ENCODE data around the gene PRPF40B. TPM values are rescaled to one million over a fixed set of nuclear protein-coding genes. Genes with fewer than 3 reads are reported as not detected.

Gene PRPF40B
- total RNA-seq, 1 donor from 2014 or later = 15.1 TPM

GRCh38 chr12:49646331-49646830, 23.0 kb downstream of the PRPF40B start:
- TF ChIP-seq CTCF (IDR thresholded peaks at IDR 0.05) = no peak
- H3K36me3 Mint-ChIP-seq (ENCODE audit: low read depth) = peaks cover 43% of the 10 kb centered on the region
- H3K4me1 Mint-ChIP-seq (ENCODE audit: low read depth) = peaks cover 26% of the 10 kb centered on the region
- no peak overlapping the region for H3K4me3 Mint-ChIP-seq (ENCODE audit: unreplicated experiment)
- no peak for DNase-seq (ENCODE audit: low spot score)
- H3K27me3 Mint-ChIP-seq (ENCODE audit: low read depth) = no peaks in the 10 kb centered on the region
- H3K27ac Mint-ChIP-seq (ENCODE audit: unreplicated experiment) = no peak overlapping the region
- H3K9me3 Mint-ChIP-seq (ENCODE audit: low read depth) = no peaks in the 10 kb centered on the region

GRCh38 chr12:49646871-49647654, 23.7 kb downstream of the PRPF40B start:
- peaks cover 26% of the 10 kb centered on the region for H3K4me1 Mint-ChIP-seq (ENCODE audit: low read depth)
- peak overlapping the region; percentile 27 for H3K27ac Mint-ChIP-seq (ENCODE audit: unreplicated experiment)
- no peak for DNase-seq (ENCODE audit: low spot score)
- H3K27me3 Mint-ChIP-seq (ENCODE audit: low read depth) = no peaks in the 10 kb centered on the region
- no peak overlapping the region for H3K4me3 Mint-ChIP-seq (ENCODE audit: unreplicated experiment)
- peaks cover 43% of the 10 kb centered on the region for H3K36me3 Mint-ChIP-seq (ENCODE audit: low read depth)
- no peaks in the 10 kb centered on the region for H3K9me3 Mint-ChIP-seq (ENCODE audit: low read depth)
- no peak for TF ChIP-seq CTCF (IDR thresholded peaks at IDR 0.05)

GRCh38 chr12:49647827-49648711, 24.7 kb downstream of the PRPF40B start:
- TF ChIP-seq CTCF (IDR thresholded peaks at IDR 0.05) = no peak
- no peak for DNase-seq (ENCODE audit: low spot score)
- H3K4me1 Mint-ChIP-seq (ENCODE audit: low read depth) = peaks cover 26% of the 10 kb centered on the region
- no peak overlapping the region for H3K4me3 Mint-ChIP-seq (ENCODE audit: unreplicated experiment)
- H3K27ac Mint-ChIP-seq (ENCODE audit: unreplicated experiment) = peak overlapping the region; percentile 74
- no peaks in the 10 kb centered on the region for H3K27me3 Mint-ChIP-seq (ENCODE audit: low read depth)
- H3K36me3 Mint-ChIP-seq (ENCODE audit: low read depth) = peaks cover 43% of the 10 kb centered on the region
- no peaks in the 10 kb centered on the region for H3K9me3 Mint-ChIP-seq (ENCODE audit: low read depth)

- H3K36me3 Mint-ChIP-seq (ENCODE audit: low read depth) = peaks cover 42% of the 10 kb centered on the region
- no peaks in the 10 kb centered on the region for H3K9me3 Mint-ChIP-seq (ENCODE audit: low read depth)
- no peak for DNase-seq (ENCODE audit: low spot score)
- H3K4me3 Mint-ChIP-seq (ENCODE audit: unreplicated experiment) = no peak overlapping the region
- TF ChIP-seq CTCF (IDR thresholded peaks at IDR 0.05) = no peak
- H3K27ac Mint-ChIP-seq (ENCODE audit: unreplicated experiment) = no peak overlapping the region
- H3K27me3 Mint-ChIP-seq (ENCODE audit: low read depth) = no peaks in the 10 kb centered on the region
- H3K4me1 Mint-ChIP-seq (ENCODE audit: low read depth) = peaks cover 26% of the 10 kb centered on the region
Observed at GRCh38 chr12:49648712-49649003, 25.3 kb downstream of the PRPF40B start.

GRCh38 chr12:49649445-49649844, 26.1 kb downstream of the PRPF40B start:
- Mint-ChIP-seq H3K9me3 (ENCODE audit: low read depth) (no peaks in the 10 kb centered on the region), H3K36me3 (ENCODE audit: low read depth) (peaks cover 46% of the 10 kb centered on the region), H3K4me1 (ENCODE audit: low read depth) (peaks cover 26% of the 10 kb centered on the region), H3K4me3 (ENCODE audit: unreplicated experiment) (no peak overlapping the region), H3K27me3 (ENCODE audit: low read depth) (no peaks in the 10 kb centered on the region), H3K27ac (ENCODE audit: unreplicated experiment) (peak overlapping the region; percentile 17)
- TF ChIP-seq CTCF (IDR thresholded peaks at IDR 0.05) = no peak
- DNase-seq (ENCODE audit: low spot score) = no peak

Measured in chondrocyte (in vitro differentiated cells).